ENCODE data around the gene NLRP8.

DNA sequence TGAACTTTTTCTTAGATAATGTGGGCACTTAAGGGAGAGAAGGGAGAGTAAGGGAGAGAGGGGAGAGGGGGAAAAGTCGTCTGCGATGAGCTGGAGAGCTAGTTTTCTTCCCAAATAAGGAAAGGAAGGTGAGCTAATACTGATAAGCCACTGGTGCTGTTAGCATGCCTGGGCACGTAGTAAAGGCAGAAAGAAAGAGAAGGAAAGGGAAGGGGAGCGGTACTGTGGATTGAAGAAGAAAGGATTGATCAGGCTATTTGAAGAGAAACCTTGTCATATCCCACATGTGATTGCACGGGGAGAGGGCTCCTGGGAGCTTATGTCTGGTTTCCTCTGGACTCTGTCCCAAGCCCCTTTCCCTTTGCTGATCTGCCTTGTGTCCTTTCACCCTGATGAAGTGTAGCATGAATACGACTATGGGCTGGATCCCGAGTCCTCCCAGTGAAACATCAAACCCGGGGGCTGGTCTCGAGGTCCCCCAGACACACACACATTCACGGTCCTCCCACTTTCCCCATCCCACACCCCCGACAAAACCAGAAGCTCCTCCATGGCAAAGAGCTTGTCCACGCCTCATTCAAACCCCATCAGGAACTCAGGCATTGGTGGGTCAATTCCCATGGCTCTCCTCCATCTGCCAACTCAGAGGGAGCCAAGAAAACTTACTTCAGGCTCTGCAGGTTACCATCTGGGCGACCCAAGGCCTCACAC lies 46.1 kb upstream of the NLRP8 start:
- no peak for TF ChIP-seq POLR2A (IDR thresholded peaks at IDR 0.05)
- no peak for TF ChIP-seq CTCF (IDR thresholded peaks at IDR 0.05)
